Thoracic aorta endothelial cell (primary cell): ENCODE data around the gene RBMX. TPM values are rescaled to one million over a fixed set of nuclear protein-coding genes. Genes with fewer than 3 reads are reported as not detected.

Experiments
- small RNA-seq: library from RNA; depleted of rRNA; stranded (forward); fragments of <200 nt; gene quantifications from one replicate; pipeline ENCODE3, GENCODE V24; 2012
- total RNA-seq: library from RNA; depleted of rRNA; stranded (reverse); fragments of >200 nt; gene quantifications from 2 replicates; pipeline ENCODE4 v1.2.3, GENCODE V29; 2012

RBMX gene
- total RNA-seq: 367 and 414 TPM in 2 replicates

DNA sequence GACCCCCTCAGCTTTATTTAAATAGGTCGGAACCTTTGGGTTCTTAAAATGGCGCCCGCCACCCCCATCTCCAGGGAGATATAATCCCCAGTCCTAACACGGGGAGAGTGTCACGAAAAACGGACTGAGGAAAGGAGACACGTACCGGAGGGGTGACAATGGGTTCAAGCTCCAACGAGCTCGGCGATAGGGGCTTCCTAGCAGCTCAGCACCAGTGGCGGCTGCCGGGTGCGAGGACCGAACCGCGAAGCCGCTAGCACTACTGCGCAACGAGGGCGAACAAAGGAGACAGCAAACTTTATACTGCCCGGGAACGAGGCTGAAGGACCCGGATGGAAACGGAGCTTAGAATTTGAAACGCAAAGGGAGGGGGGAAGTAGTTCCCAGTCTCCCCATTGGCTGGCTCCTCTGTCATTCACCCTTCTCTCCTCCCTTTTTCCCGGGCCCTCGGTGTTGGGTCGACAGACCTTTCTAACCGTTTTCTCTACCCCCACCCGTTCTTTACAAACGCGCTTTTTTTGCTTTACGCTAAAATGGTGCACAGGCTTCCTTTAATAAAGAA lies at the start of gene RBMX:
RBMX (minus strand) TSS at position 274 of the 562 bp plus-strand sequence. CDS start 1,298 bp downstream, outside the sequence.

Small RNAs within 50 kb of the gene (small RNA-seq; reads per million reads assigned to genes)
- gene SNORD61: not detected

Other genes starting within 250 kb of the RBMX start
- gene CD40LG, start 232.6 kb downstream of the RBMX start, total RNA-seq: not detected in 2 replicates
- gene ARHGEF6, start 99.8 kb downstream of the RBMX start, total RNA-seq: 4.4 and 5.6 TPM in 2 replicates
- gene GPR101, start 153.3 kb upstream of the RBMX start, total RNA-seq: not detected in 2 replicates